Tibial artery (tissue), 4 donors: ENCODE data around the gene RAB14.

Experiments
- DNase-seq, 2 donors: peaks; one replicate each; pipeline ENCODE4 v3.0.0-alpha.2; 2019
- H3K27ac ChIP-seq, 2 donors: fragments of 200-600 bp; sonication (generic) in 1 of 2; 1 replicate in 1 of 2; 2 replicates in 1 of 2; pipeline ENCODE4 v1.5.1; 2018 to 2019; ENCODE audit warnings: mild to moderate bottlenecking in 1 of 2
- H3K27me3 ChIP-seq, 2 donors: fragments of 200-600 bp; sonication (generic) in 1 of 2; one replicate each; pipeline versions ENCODE4 v1.5.1 to v1.6.0; 2016 to 2019
- H3K36me3 ChIP-seq, 3 donors: fragments of 200-600 bp; sonication (generic) in 2 of 3; one replicate each; pipeline ENCODE4 v1.5.1; 2016 to 2019; ENCODE audit warnings: mild to moderate bottlenecking in 2 of 3
- H3K4me1 ChIP-seq, 4 donors: fragments of 200-600 bp; sonication (generic) in 2 of 4; 1 replicate in 3 of 4; 2 replicates in 1 of 4; pipeline ENCODE4 v1.5.1; 2016 to 2019
- H3K4me3 ChIP-seq, 2 donors: fragments of 200-600 bp; sonication (generic) in 1 of 2; 1 replicate in 1 of 2; 2 replicates in 1 of 2; pipeline ENCODE4 v1.5.1; 2018 to 2019; ENCODE audit warnings: mild to moderate bottlenecking in 2 of 2
- H3K9me3 ChIP-seq, 3 donors: fragments of 200-600 bp; sonication (generic) in 1 of 3; one replicate each; pipeline ENCODE4 v1.5.1; 2016 to 2019
- CTCF ChIP-seq, 2 experiments: fragments of 200-600 bp in 1 of 2; fragments of 450-650 bp in 1 of 2; IDR thresholded peaks; one replicate each; pipeline ENCODE4 v1.5.1; 2017 to 2019; ENCODE audit warnings: antibody characterized with exemption in 2 of 2, mild to moderate bottlenecking in 1 of 2, moderate library complexity in 1 of 2
- intact Hi-C: fragments of 100-400 bp; cut with DNase I; formaldehyde crosslinking; loops from one replicate; pipeline ENCODE4 v1.15.0; 2023; ENCODE audit warnings: low total_unique reads

Gene RAB14

DNA sequence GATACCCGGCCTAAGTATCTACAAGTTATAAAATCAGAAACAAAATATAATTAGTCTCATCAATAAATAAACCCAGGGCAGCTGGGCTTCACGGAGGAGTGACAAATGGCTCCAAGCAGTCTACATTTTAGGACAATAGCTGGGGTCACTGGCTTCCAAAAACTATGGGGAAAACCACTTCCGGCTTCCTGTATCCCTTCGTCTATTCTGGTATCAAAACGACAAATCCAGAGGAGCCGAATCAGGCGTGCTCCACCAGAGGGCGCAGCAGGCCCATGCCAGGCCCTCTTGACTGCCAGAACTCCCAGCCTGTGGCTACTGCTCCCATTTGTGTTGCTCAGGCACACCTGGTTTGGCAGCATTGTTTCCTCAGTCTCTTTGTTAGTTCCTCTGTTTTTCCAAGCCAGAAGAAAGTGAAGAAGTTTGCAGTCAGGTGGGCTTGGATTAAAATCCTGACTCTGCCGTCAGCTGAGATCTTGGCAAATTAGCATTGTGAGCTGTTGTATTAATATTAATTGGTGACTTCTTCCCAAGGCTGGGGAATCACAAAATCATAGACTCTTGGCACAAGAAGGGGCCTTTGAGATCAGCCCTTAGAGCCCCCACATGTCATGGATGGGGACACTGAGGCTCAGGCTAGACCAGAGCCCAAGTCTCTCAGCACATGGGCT is 11.6 kb upstream of the RAB14 start:
- no peaks in the 10 kb centered on the region for H3K36me3 ChIP-seq
- peaks cover 0 to 5% (median 2%) of the 10 kb centered on the region in 4 donors for H3K4me1 ChIP-seq
- peak; percentile 86 to 94 for DNase-seq
- H3K27ac ChIP-seq, result peak overlapping the region; percentile 42 to 57
- no peaks in the 10 kb centered on the region for H3K27me3 ChIP-seq
- TF ChIP-seq CTCF (IDR thresholded peaks at IDR 0.05), result peak; percentile 96 to 97
- H3K9me3 ChIP-seq, result no peaks in the 10 kb centered on the region
- intact Hi-C loops, result loop anchor here (2.0 to 5.0 kb wide), 3 partner anchors 104 to 188 kb away; no protein-coding TSS in a partner anchor
- H3K4me3 ChIP-seq, result no peak overlapping the region

GRCh38 chr9:121210536-121210935 is 8.9 kb upstream of the RAB14 start:
- no peaks in the 10 kb centered on the region for H3K36me3 ChIP-seq
- no peaks in the 10 kb centered on the region for H3K9me3 ChIP-seq
- H3K4me1 ChIP-seq, result peaks cover 0 to 5% (median 2%) of the 10 kb centered on the region in 4 donors
- no peak for TF ChIP-seq CTCF (IDR thresholded peaks at IDR 0.05)
- intact Hi-C loops, result loop anchor here (5.0 kb wide), 2 partner anchors 107 to 167 kb away; no protein-coding TSS in a partner anchor
- H3K4me3 ChIP-seq, result no peak overlapping the region
- no peak overlapping the region for H3K27ac ChIP-seq
- no peak for DNase-seq
- no peaks in the 10 kb centered on the region for H3K27me3 ChIP-seq

GRCh38 chr9:121207371-121207940 is 5.8 kb upstream of the RAB14 start:
- Histone ChIP-seq H3K27me3 (no peaks in the 10 kb centered on the region), H3K36me3 (no peaks in the 10 kb centered on the region), H3K4me1 (peaks cover 0 to under 1% (median under 1%) of the 10 kb centered on the region in 4 donors), H3K9me3 (no peaks in the 10 kb centered on the region), H3K27ac (no peak overlapping the region), H3K4me3 (no peak overlapping the region)
- TF ChIP-seq CTCF (IDR thresholded peaks at IDR 0.05), result no peak
- DNase-seq, result no peak
- intact Hi-C loops, result no loop called here

DNA sequence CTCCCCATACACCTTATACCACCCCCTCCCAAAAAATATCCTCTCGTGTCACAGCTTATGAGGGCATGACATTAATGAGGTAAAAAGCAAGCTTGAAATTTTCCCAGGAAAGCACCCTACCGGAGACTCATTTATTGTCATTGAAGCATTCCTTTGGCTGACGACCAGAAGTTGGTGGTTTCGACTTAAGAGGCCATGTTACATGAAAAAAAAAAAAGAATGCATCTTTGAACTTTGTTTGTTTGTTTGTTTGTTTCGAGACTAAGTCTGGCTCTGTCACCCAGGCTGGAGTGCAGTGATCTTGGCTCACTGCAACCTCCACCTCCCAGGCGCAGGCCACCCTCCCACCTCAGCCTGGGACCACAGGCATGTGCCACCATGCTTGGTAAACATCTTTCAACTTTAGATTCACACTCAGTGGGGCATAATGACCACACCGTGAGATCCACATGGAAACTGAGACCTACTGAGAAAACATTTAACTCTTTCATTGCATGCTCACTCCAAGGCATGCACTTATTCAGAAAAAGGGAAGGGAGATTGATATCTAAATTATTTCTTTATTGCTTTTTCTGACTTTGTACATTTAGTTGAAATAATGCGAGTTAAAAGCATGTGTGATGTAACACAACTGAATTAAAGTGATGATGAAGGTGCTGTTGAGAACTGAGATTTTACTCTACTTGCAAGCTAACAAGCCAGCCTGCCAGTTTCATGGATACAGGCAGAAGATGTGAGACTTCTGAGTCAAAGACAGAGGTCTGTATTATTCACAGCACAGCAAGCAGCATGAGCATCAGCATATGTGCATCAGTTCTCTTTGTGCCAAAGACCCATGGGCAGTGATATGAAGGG is 5.1 kb upstream of the RAB14 start:
- peaks cover 0 to 5% (median 2%) of the 10 kb centered on the region in 4 donors for H3K4me1 ChIP-seq
- H3K36me3 ChIP-seq, result no peaks in the 10 kb centered on the region
- no peaks in the 10 kb centered on the region for H3K9me3 ChIP-seq
- no peak overlapping the region for H3K27ac ChIP-seq
- no peak for DNase-seq
- no peak overlapping the region for H3K4me3 ChIP-seq
- intact Hi-C loops, result no loop called here
- H3K27me3 ChIP-seq, result no peaks in the 10 kb centered on the region
- TF ChIP-seq CTCF (IDR thresholded peaks at IDR 0.05), result no peak

GRCh38 chr9:121204611-121205010 is 2.9 kb upstream of the RAB14 start:
- intact Hi-C loops, result no loop called here
- TF ChIP-seq CTCF (IDR thresholded peaks at IDR 0.05), result no peak
- Histone ChIP-seq H3K4me3 (no peak overlapping the region), H3K27me3 (no peaks in the 10 kb centered on the region), H3K4me1 (peaks cover 0 to 16% (median 11%) of the 10 kb centered on the region in 4 donors), H3K27ac (no peak overlapping the region), H3K36me3 (no peaks in the 10 kb centered on the region), H3K9me3 (no peaks in the 10 kb centered on the region)
- no peak for DNase-seq
